OCI-LY7 (cell line): ENCODE data around the gene EEIG2. TPM values are rescaled to one million over a fixed set of nuclear protein-coding genes. Genes with fewer than 3 reads are reported as not detected.

ENCODE experiments used
- BruUV-seq: library from RNA; stranded (reverse); fragments of 400-500 nt; replicated peaks from 2 replicates; lab custom pipeline; 2021; lab: Mats Ljungman, UMichigan
- CTCF ChIA-PET: fragments of 300-600 bp; sonication (Branson Sonifier 250); formaldehyde crosslinking; loops from one replicate; lab custom pipeline; 2022; ENCODE audit warnings: antibody characterized with exemption; ENCODE audit not compliant: unreplicated experiment; lab: Charles Lee
- POLR2A ChIA-PET: fragments of 300-600 bp; sonication (Branson Sonifier 250); formaldehyde crosslinking; loops from one replicate; lab custom pipeline; 2022; ENCODE audit warnings: antibody characterized with exemption; lab: Charles Lee
- DNase-seq: peaks from one replicate; pipeline ENCODE4 v3.0.0-alpha.2; 2015; ENCODE audit warnings: low spot score
- H2AFZ ChIP-seq: fragments of 200-600 bp; sonication (generic), shearing (Covaris generic); 2 replicates; pipeline ENCODE4 v1.6.1; 2014; ENCODE audit warnings: mild to moderate bottlenecking, antibody characterized with exemption, low read length, moderate library complexity
- H3K27ac ChIP-seq: fragments of 200-600 bp; sonication (generic); 2 replicates; pipeline ENCODE4 v1.5.1; 2014; ENCODE audit warnings: mixed run types, low read depth, mild to moderate bottlenecking, moderate library complexity, low read length, inconsistent platforms; ENCODE audit not compliant: poor library complexity, severe bottlenecking
- H3K36me3 ChIP-seq: fragments of 200-600 bp; sonication (generic); 2 replicates; pipeline ENCODE4 v1.6.1; 2014; ENCODE audit warnings: mild to moderate bottlenecking, antibody characterized with exemption, low read length, moderate library complexity, mixed read lengths; ENCODE audit not compliant: insufficient read depth
- H3K4me1 ChIP-seq: fragments of 200-600 bp; sonication (generic); 2 replicates; pipeline ENCODE4 v1.5.1; 2014; ENCODE audit warnings: mild to moderate bottlenecking, low read length; ENCODE audit not compliant: insufficient read depth, poor library complexity, severe bottlenecking
- H3K4me2 ChIP-seq: fragments of 200-600 bp; sonication (generic); 2 replicates; pipeline ENCODE4 v1.6.1; 2014; ENCODE audit warnings: mild to moderate bottlenecking, low read length
- H3K4me3 ChIP-seq: fragments of 200-600 bp; sonication (generic); 2 replicates; pipeline ENCODE4 v1.5.1; 2014; ENCODE audit warnings: mild to moderate bottlenecking, low read depth, low read length; ENCODE audit not compliant: poor library complexity, severe bottlenecking
- H3K79me2 ChIP-seq: fragments of 200-600 bp; sonication (generic); 2 replicates; pipeline ENCODE4 v1.6.1; 2016; ENCODE audit warnings: low read depth, mild to moderate bottlenecking, low read length, moderate library complexity, mixed read lengths; ENCODE audit not compliant: insufficient read depth
- H3K9me2 ChIP-seq: fragments of 200-600 bp; sonication (generic); 2 replicates; pipeline ENCODE4 v1.6.1; 2016; ENCODE audit warnings: mild to moderate bottlenecking, low read length, mixed read lengths; ENCODE audit not compliant: insufficient read depth
- H3K9me3 ChIP-seq: fragments of 200-600 bp; sonication (generic); 2 replicates; pipeline ENCODE4 v1.6.1; 2014; ENCODE audit warnings: mild to moderate bottlenecking, mixed run types, low read length, mixed read lengths
- H4K20me1 ChIP-seq: fragments of 200-600 bp; sonication (generic); 2 replicates; pipeline ENCODE4 v1.6.1; 2014; ENCODE audit warnings: mild to moderate bottlenecking, antibody characterized with exemption, low read length, moderate library complexity, mixed read lengths; ENCODE audit not compliant: insufficient read depth
- EZH2phosphoT487 ChIP-seq: fragments of 200-600 bp; sonication (generic); IDR thresholded peaks from 2 replicates; pipeline ENCODE4 v1.6.1; 2018; ENCODE audit warnings: low read depth, borderline replicate concordance, mild to moderate bottlenecking, mixed run types, antibody characterized with exemption, low read length, moderate library complexity, mixed read lengths
- intact Hi-C: fragments of 100-400 bp; cut with micrococcal nuclease; formaldehyde crosslinking; loops from one replicate; pipeline ENCODE4 v1.10.0; 2022; ENCODE audit not compliant: unreplicated experiment
- total RNA-seq, 2 experiments: library from RNA; depleted of rRNA in 1 of 2; stranded (reverse); fragments of >200 nt in 1 of 2; shearing (Covaris generic) in 1 of 2; gene quantifications; 2 replicates each; pipeline ENCODE4 v1.2.3, GENCODE V29; 2014 to 2022
- TF ChIP-seq, protein P1 (sequence below): fragments of 200-600 bp; sonication (generic); conservative IDR thresholded peaks from 2 replicates; pipeline ENCODE4 v1.5.1; 2014; ENCODE audit warnings: mild to moderate bottlenecking, antibody characterized with exemption, low read length, moderate library complexity, mixed read lengths

The EEIG2 gene
- total RNA-seq, 2 experiments from 2014 or later: 23.1 to 24.7 TPM

DNA sequence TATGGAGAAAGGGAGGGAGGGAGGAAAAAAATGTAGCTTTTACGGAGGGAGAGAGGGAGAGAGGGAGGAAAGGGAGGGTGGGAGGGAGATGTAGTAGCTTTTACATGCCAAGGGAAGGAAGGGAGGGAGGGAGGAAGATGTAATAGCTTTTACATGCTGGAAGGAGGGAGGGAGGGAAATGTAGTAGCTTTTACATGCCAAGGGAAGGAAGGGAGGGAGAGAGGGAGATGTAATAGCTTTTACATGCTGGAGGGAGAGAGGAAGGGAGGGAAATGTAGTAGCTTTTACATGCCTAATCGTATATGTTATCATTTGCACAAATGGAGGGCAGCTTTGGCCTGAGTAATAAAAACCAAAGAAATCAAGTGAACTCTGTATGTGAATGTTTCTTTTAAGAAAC lies 35.6 kb downstream of the EEIG2 start:
- Histone ChIP-seq H3K79me2 (no peaks in the 10 kb centered on the region), H4K20me1 (no peaks in the 10 kb centered on the region), H3K4me1 (no peaks in the 10 kb centered on the region), H3K9me3 (no peaks in the 10 kb centered on the region), H3K27ac (no peak overlapping the region), H3K36me3 (no peaks in the 10 kb centered on the region), H3K4me3 (no peak overlapping the region), H3K4me2 (no peak overlapping the region), H3K9me2 (no peaks in the 10 kb centered on the region), H2AFZ (no peak overlapping the region)
- ChIA-PET POLR2A (interaction anchor here (0.6 to 0.7 kb wide), 5 partner anchors 9 to 719 kb away, joined by 3 to 5 read pairs (median 3); no protein-coding TSS in a partner anchor), CTCF (interaction anchor here (0.6 kb wide), 2 partner anchors 11 to 18 kb away, joined by 3 read pairs; no protein-coding TSS in a partner anchor)
- DNase-seq: no peak
- TF ChIP-seq, protein P1, sequence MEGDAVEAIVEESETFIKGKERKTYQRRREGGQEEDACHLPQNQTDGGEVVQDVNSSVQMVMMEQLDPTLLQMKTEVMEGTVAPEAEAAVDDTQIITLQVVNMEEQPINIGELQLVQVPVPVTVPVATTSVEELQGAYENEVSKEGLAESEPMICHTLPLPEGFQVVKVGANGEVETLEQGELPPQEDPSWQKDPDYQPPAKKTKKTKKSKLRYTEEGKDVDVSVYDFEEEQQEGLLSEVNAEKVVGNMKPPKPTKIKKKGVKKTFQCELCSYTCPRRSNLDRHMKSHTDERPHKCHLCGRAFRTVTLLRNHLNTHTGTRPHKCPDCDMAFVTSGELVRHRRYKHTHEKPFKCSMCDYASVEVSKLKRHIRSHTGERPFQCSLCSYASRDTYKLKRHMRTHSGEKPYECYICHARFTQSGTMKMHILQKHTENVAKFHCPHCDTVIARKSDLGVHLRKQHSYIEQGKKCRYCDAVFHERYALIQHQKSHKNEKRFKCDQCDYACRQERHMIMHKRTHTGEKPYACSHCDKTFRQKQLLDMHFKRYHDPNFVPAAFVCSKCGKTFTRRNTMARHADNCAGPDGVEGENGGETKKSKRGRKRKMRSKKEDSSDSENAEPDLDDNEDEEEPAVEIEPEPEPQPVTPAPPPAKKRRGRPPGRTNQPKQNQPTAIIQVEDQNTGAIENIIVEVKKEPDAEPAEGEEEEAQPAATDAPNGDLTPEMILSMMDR: no peak
- TF ChIP-seq EZH2phosphoT487: no peak
- intact Hi-C loops: no loop called here
- BruUV-seq: no TSS peak

DNA sequence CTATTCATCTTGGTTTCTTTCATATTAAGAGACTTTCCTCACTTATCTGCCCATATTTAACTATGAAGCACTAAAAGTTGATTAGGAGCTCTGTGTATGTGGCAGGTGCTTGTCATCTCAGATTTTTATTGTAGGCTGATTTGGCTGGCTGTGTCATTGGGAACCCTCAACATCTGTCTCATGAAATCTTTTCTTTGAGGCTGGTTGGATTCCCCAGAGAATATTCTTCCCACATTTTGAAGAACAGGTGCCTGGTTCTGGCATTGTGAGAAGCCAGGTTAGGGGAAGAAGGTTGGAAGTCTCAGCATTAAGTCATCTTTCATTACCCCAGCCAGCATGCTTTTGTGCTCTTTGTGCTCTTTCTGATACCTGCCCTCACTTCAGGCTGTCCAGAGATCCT lies 37.1 kb downstream of the EEIG2 start:
- no peaks in the 10 kb centered on the region for H4K20me1 ChIP-seq
- no peak for DNase-seq
- no peak overlapping the region for H3K27ac ChIP-seq
- no peaks in the 10 kb centered on the region for H3K9me2 ChIP-seq
- H2AFZ ChIP-seq: no peak overlapping the region
- no TSS peak for BruUV-seq
- TF ChIP-seq EZH2phosphoT487: no peak
- TF ChIP-seq, protein P1: no peak
- 0 out of 2 replicates have a peak, but pooled peaks cover 3% of the 10 kb centered on the region for H3K36me3 ChIP-seq
- no peaks in the 10 kb centered on the region for H3K79me2 ChIP-seq
- no peaks in the 10 kb centered on the region for H3K4me1 ChIP-seq
- no peak overlapping the region for H3K4me2 ChIP-seq
- intact Hi-C loops: no loop called here
- CTCF ChIA-PET: no interaction called here
- no peaks in the 10 kb centered on the region for H3K9me3 ChIP-seq
- POLR2A ChIA-PET: no interaction called here
- H3K4me3 ChIP-seq: no peak overlapping the region

DNA sequence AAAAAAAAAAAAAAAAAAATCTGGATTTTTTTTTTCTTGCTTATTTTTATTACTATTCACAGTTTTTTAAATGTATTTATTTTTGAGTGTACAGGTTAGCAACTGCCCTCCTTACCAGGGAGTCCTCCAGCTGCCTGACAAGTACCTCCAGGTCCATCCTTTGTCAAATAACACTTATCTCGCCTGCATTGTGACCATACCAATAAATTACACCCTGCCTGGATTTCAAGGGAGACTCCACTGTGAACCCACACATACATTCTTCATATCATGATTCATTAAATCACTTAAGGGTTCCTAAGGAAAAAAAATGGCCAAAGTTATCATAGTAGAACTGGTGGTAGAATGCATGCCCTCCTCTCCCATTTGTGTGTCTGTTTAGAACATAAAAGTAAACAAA lies 38.4 kb downstream of the EEIG2 start:
- Histone ChIP-seq H3K9me3 (no peaks in the 10 kb centered on the region), H3K9me2 (no peaks in the 10 kb centered on the region), H3K4me1 (no peaks in the 10 kb centered on the region), H4K20me1 (no peaks in the 10 kb centered on the region), H3K27ac (no peak overlapping the region), H3K4me2 (no peak overlapping the region), H3K4me3 (no peak overlapping the region), H3K36me3 (0 out of 2 replicates have a peak, but pooled peaks cover 3% of the 10 kb centered on the region), H2AFZ (no peak overlapping the region), H3K79me2 (no peaks in the 10 kb centered on the region)
- DNase-seq: no peak
- TF ChIP-seq, protein P1: no peak
- TF ChIP-seq EZH2phosphoT487: no peak
- intact Hi-C loops: no loop called here
- ChIA-PET CTCF (no interaction called here), POLR2A (no interaction called here)
- BruUV-seq: no TSS peak
